GM20000 (cell line): ENCODE results near the gene LEFTY1.
"Not testable (repeated sequence)": the region's sequence is repeated elsewhere in the genome, so short reads cannot be mapped to it uniquely, and the experiment has no call there.

ENCODE experiments used
- DNase-seq: peaks from one replicate; pipeline ENCODE4 v3.0.0; 2012; ENCODE audit warnings: low spot score
- TF ChIP-seq, protein P1 (sequence below): IDR thresholded peaks from 2 replicates; pipeline ENCODE4 v1.5.1; 2012; ENCODE audit warnings: mild to moderate bottlenecking, control low read depth; ENCODE audit errors: extremely low read depth, missing control alignments

Gene LEFTY1

DNA sequence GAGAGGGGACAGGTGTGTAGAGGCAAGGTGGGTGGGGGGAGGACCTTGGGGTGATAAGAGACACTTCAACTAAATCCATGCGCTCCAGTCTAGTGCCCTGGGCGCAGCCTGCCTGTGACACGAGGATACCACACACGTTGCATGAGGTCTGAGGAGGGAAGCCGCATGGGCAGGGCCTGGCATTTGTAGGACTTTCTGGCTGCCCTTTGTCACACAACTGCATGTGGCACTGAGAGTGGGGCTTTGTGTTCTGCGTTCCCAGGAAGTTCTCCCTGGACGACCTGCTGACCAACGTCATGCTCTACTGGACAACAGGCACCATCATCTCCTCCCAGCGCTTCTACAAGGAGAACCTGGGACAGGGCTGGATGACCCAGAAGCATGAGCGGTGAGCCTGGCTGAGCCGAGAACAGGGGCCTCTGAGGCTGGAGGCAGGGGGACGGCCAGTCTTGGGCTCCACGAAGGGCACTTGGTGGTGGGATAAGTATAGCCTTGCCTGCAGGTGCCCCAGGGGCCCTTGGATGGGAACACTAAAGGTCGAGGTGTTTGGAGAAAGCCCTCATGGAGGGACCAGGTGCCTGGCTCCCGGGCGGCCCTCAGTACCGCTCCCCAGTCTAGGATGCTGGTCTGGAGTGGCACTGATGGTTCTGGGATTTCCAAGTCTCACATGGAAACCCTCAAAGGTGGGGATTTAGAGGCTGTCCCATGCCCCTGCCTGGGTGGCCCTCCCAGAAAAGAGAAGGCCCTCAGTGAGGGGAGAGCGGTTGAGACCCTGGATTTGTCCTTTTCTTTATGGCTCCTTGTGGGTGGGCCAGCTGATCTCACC lies 44.5 kb downstream of the LEFTY1 start:
- no peak for DNase-seq
- TF ChIP-seq, protein P1, sequence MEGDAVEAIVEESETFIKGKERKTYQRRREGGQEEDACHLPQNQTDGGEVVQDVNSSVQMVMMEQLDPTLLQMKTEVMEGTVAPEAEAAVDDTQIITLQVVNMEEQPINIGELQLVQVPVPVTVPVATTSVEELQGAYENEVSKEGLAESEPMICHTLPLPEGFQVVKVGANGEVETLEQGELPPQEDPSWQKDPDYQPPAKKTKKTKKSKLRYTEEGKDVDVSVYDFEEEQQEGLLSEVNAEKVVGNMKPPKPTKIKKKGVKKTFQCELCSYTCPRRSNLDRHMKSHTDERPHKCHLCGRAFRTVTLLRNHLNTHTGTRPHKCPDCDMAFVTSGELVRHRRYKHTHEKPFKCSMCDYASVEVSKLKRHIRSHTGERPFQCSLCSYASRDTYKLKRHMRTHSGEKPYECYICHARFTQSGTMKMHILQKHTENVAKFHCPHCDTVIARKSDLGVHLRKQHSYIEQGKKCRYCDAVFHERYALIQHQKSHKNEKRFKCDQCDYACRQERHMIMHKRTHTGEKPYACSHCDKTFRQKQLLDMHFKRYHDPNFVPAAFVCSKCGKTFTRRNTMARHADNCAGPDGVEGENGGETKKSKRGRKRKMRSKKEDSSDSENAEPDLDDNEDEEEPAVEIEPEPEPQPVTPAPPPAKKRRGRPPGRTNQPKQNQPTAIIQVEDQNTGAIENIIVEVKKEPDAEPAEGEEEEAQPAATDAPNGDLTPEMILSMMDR: no peak

- TF ChIP-seq, protein P1: no peak
- no peak for DNase-seq
Measured at GRCh38 chr1:225843426-225843795, 45.5 kb downstream of the LEFTY1 start.

DNA sequence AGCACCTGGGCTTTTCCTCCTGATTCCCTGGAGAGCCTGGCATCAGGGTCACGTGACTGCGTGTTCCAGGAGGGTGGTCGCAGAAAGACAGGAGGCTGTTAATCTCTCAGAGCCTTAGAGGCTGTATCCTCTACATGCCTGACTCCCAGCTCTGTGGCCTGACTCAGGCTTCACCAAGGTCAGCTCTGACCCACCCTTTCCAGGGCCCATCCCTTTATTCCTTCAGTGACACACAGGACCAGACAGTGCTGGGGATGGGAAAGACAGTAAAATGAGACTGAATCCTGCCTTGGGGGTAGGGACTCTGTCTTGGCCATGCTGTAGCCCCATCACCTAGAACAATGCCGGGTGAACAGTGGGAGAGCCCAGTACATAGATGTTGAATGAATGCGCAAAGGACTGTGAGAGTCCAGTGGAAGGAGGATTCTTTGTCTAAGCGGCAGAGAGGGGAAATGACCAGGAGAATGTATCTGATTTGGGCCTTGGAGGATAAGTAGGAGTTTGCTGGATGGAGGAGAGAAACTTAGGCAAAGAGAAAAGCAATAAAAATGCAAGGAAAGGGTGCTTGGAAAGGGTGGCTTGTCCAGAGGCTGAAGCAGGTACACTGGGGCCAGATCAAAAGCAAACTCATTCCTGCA lies 46.0 kb downstream of the LEFTY1 start:
- no peak for DNase-seq
- TF ChIP-seq, protein P1: no peak

DNA sequence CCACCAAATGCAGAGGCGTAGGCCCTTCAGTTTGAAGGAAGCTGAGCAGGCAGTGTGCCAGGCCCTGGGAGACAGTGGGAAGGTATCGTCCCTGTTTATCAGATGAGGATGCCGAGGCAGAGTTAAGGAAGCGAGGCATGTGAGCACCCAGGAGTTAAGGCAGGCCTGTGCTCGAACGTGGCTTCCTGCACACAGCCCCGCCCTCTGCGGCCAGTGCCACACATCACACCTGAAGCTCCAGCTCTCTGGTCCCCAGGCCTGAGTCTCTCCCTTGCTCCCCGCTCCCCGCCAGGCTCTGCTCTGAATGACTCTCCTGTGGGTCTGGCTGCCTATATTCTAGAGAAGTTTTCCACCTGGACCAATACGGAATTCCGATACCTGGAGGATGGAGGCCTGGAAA lies 46.9 kb downstream of the LEFTY1 start:
- no peak for DNase-seq
- TF ChIP-seq, protein P1: no peak

GRCh38 chr1:225840713-225841112 lies 48.2 kb downstream of the LEFTY1 start:
- no peak for DNase-seq
- TF ChIP-seq, protein P1: no peak

DNA sequence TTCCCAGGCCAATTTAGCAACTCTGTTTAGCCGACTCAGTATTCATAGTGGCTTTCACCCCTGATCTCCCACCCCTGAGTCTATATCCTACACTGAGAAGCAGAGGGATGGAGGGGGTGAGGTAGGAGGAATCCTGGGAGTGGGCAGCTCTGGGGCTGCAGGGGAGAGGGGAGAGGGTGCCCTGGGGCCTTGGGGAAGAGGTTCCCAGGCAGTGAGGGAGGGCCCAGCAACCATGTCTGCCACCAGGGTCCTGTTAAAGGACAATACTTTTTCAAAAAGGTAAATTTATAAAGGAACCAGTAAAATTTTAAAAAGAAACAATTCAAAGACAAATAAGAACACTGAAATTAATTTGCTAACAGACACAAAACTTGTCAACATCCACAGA lies 48.7 kb downstream of the LEFTY1 start:
- DNase-seq: no peak
- TF ChIP-seq, protein P1: no peak

GRCh38 chr1:225838793-225839192 lies 50.2 kb downstream of the LEFTY1 start:
- TF ChIP-seq, protein P1: no peak
- DNase-seq: no peak

DNA sequence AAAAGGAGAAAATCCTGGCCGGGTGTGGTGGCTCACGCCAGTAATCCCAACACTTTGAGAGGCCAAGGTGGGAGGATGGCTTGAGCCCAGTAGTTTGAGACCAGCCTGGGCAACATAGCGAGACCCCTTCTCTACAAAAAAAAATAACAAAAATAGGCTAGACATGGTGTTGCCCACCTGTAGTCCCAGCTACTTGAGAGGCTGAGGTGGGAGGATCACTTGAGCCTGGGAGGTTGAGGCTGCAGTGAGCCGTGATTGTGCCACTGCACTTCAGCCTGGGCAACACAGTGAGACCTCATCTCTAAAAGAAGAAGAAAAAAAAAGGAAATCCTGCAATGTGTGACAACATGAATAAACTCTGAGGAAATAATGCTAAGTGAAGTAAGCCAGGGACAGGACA lies 52.6 kb downstream of the LEFTY1 start:
- DNase-seq: not testable (repeated sequence)
